Mucosa of rectum (tissue), 2 donors: ENCODE measurements around the gene LRRC46.

Experiments
- H3K27ac ChIP-seq, 2 donors: one replicate each; pipeline ENCODE4 v1.7.0; 2013; ENCODE audit warnings: inconsistent platforms in 2 of 2, low read depth in 2 of 2, low read length in 2 of 2
- H3K27me3 ChIP-seq, 2 donors: one replicate each; pipeline ENCODE4 v1.7.0; 2013; ENCODE audit warnings: low read length in 2 of 2; ENCODE audit not compliant: control insufficient read depth in 2 of 2, insufficient read depth in 2 of 2
- H3K36me3 ChIP-seq, 2 donors: one replicate each; pipeline ENCODE4 v1.7.0; 2013; ENCODE audit warnings: low read length in 2 of 2; ENCODE audit not compliant: control insufficient read depth in 2 of 2, insufficient read depth in 2 of 2
- H3K4me1 ChIP-seq, 2 donors: one replicate each; pipeline ENCODE4 v1.7.0; 2013; ENCODE audit warnings: low read length in 2 of 2, mild to moderate bottlenecking in 1 of 2; ENCODE audit not compliant: control insufficient read depth in 2 of 2, insufficient read depth in 2 of 2
- H3K4me3 ChIP-seq, 2 donors: one replicate each; pipeline ENCODE4 v1.7.0; 2013; ENCODE audit warnings: low read length in 2 of 2
- H3K9ac ChIP-seq, 2 donors: one replicate each; pipeline ENCODE4 v1.7.0; 2013; ENCODE audit warnings: low read length in 2 of 2, low read depth in 1 of 2, mild to moderate bottlenecking in 1 of 2
- H3K9me3 ChIP-seq, 2 donors: one replicate each; pipeline ENCODE4 v1.7.0; 2013; ENCODE audit warnings: low read length in 2 of 2; ENCODE audit not compliant: control insufficient read depth in 2 of 2
- donor health status: healthy.
- donor health status: Normal muscosa, but diverticular disease.

Gene LRRC46

GRCh38 chr17:47864791-47865216 is 33.3 kb downstream of the LRRC46 start:
- H3K27me3 ChIP-seq, result peaks cover 0 to 2% of the 10 kb centered on the region in 2 donors
- H3K9ac ChIP-seq, result no peak overlapping the region
- H3K36me3 ChIP-seq, result no peaks in the 10 kb centered on the region
- no peak overlapping the region for H3K4me3 ChIP-seq
- H3K9me3 ChIP-seq, result no peaks in the 10 kb centered on the region
- peaks cover 3 to 4% of the 10 kb centered on the region in 2 donors for H3K4me1 ChIP-seq
- H3K27ac ChIP-seq, result no peak overlapping the region

- peaks cover 3 to 4% of the 10 kb centered on the region in 2 donors for H3K4me1 ChIP-seq
- peaks cover 0 to 4% of the 10 kb centered on the region in 2 donors for H3K27me3 ChIP-seq
- no peak overlapping the region for H3K9ac ChIP-seq
- no peak overlapping the region for H3K4me3 ChIP-seq
- H3K27ac ChIP-seq, result no peak overlapping the region
- H3K36me3 ChIP-seq, result no peaks in the 10 kb centered on the region
- H3K9me3 ChIP-seq, result no peaks in the 10 kb centered on the region
These were observed 35.5 kb downstream of the LRRC46 start for GRCh38 chr17:47866941-47867340.

GRCh38 chr17:47867813-47868533 is 36.5 kb downstream of the LRRC46 start:
- no peaks in the 10 kb centered on the region for H3K36me3 ChIP-seq
- no peak overlapping the region for H3K4me3 ChIP-seq
- no peak overlapping the region for H3K27ac ChIP-seq
- H3K9me3 ChIP-seq, result no peaks in the 10 kb centered on the region
- peaks cover 0 to 4% of the 10 kb centered on the region in 2 donors for H3K27me3 ChIP-seq
- H3K4me1 ChIP-seq, result peaks cover 3 to 4% of the 10 kb centered on the region in 2 donors
- no peak overlapping the region for H3K9ac ChIP-seq

GRCh38 chr17:47869114-47869513 is 37.6 kb downstream of the LRRC46 start:
- H3K4me1 ChIP-seq, result peaks cover 3 to 4% of the 10 kb centered on the region in 2 donors
- no peak overlapping the region for H3K9ac ChIP-seq
- no peak overlapping the region for H3K27ac ChIP-seq
- no peaks in the 10 kb centered on the region for H3K36me3 ChIP-seq
- peaks cover 0 to 8% of the 10 kb centered on the region in 2 donors for H3K27me3 ChIP-seq
- H3K9me3 ChIP-seq, result no peaks in the 10 kb centered on the region
- H3K4me3 ChIP-seq, result no peak overlapping the region

DNA sequence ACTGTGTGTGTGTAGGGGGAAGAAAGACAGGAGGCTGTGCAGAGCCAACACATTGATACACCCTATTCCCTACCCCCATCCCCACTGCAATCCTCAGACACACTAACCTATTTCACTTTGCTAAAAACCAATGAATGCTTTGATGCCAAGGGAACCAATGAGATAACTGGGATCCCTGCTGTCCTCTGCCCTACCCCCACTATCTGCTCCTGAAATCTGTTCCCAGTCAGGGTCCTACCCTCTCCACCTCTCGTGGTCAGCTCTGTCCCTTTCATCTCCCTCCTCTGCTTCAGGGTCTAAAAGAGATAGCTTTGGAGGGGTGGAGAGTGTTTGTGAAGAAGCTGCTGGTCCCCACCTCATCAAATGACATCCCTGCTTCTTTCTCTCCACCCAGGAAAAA is 38.6 kb downstream of the LRRC46 start:
- Histone ChIP-seq H3K27me3 (peaks cover 0 to 8% of the 10 kb centered on the region in 2 donors), H3K9ac (no peak overlapping the region), H3K4me1 (no peaks in the 10 kb centered on the region)

DNA sequence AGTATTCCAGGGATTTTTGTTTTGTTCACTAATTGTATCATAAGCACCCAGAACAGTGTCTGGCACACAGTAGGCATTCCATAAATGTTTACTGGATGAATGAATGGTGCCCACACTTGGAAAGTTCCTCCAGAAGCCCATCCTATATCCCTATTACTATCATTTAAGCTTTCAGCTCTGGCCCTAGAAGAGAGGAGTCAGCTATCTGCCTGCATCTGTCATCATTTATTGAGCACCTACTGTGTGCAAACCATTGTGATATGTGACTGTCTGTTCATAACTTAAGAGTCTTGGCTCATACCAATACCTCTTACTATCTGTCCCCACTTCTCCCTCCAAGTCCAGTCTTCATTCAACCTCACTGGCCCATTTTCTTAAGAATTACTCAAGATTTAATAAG is 39.6 kb downstream of the LRRC46 start:
- Histone ChIP-seq H3K4me3 (no peak overlapping the region), H3K27ac (no peak overlapping the region), H3K4me1 (no peaks in the 10 kb centered on the region), H3K9ac (no peak overlapping the region), H3K36me3 (no peaks in the 10 kb centered on the region), H3K9me3 (no peaks in the 10 kb centered on the region), H3K27me3 (peaks cover 0 to 8% of the 10 kb centered on the region in 2 donors)

More for the DNA sequence above, 38.6 kb downstream of the LRRC46 start:
- Histone ChIP-seq H3K36me3 (no peaks in the 10 kb centered on the region), H3K4me3 (no peak overlapping the region), H3K9me3 (no peaks in the 10 kb centered on the region), H3K27ac (no peak overlapping the region)

DNA sequence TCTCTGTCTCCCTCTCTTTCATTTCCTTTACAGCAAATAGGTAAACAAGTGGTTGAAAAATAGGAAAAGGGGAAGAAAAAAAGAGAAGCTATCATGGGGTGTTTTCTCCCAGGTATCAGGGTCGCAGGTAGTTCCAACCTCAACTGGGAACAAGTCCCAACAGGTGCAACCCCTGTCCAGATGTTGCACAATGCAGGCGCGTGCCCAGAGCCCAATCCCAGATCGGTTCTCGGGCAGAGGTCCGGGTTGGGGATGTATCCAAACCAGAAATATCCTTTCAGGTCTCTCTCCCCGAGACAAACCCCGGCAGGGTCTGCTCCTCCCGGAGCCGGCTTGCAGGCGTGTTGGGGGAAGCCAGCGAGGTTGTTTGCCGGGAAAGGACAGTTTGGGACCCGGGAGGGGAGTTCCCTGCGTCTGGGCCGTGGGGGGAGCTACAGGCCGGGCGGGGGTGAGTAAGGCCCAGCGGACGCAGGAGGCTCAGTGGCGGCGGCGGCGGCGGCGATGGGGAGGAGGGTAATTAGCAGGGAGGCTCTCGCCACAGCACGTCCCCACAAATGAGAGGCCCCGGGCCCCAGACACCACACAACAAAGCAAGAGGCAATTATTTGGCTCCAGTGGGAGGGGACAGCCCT is 40.7 kb downstream of the LRRC46 start:
- Histone ChIP-seq H3K9me3 (no peaks in the 10 kb centered on the region), H3K4me3 (no peak overlapping the region), H3K4me1 (no peaks in the 10 kb centered on the region), H3K27me3 (peaks cover 0 to 8% of the 10 kb centered on the region in 2 donors), H3K9ac (no peak overlapping the region), H3K36me3 (no peaks in the 10 kb centered on the region), H3K27ac (no peak overlapping the region)

- H3K4me1 ChIP-seq, result no peaks in the 10 kb centered on the region
- H3K9ac ChIP-seq, result no peak overlapping the region
- peaks cover 0 to 8% of the 10 kb centered on the region in 2 donors for H3K27me3 ChIP-seq
- no peaks in the 10 kb centered on the region for H3K9me3 ChIP-seq
- no peak overlapping the region for H3K27ac ChIP-seq
- H3K4me3 ChIP-seq, result no peak overlapping the region
- H3K36me3 ChIP-seq, result no peaks in the 10 kb centered on the region
These were observed 41.2 kb downstream of the LRRC46 start for GRCh38 chr17:47872651-47873161.

DNA sequence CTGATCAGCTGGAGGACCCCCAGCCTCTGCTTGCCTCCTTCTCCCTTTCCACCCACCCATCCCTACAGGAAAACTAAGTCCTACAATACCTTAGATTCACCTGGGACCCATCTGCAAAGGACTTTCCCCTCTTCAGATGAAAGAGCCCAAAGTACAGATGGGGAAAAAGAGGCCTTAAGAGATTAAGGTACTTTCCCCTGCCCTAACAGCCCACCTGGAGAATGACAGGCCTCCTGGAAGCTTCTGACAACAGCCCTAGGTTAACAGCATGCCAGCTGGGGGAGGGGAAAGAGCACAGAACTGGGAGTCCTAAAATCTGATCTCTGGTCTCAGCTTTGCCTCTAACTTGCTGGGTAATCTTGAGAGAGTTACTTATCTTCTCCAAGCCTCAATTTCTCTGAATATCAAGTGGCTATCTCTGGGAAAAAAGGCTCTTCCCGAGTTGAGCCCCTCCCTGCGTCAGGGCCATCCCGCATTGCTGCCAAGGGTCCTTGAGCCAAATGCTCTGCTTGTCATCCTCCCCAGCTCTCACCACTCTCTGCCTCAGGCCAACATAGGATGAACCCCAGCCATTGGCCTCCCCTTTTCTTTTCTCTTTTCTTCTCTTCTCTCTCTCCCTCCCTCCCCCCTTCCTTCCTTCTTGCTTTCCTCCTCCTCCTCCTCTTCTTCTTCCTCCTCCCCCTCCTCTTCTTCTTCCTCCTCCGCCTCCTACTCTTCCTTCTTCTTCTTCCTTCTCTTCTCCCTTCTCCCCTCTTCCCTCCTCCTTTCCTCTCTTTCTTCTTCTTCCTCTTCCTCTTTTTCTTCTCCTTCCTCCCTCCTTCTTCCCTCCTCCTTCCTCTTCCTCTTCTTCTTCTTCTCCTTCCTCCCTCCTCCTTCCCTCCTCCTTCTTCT is 42.0 kb downstream of the LRRC46 start:
- Histone ChIP-seq H3K9me3 (no peaks in the 10 kb centered on the region), H3K4me1 (no peaks in the 10 kb centered on the region), H3K36me3 (no peaks in the 10 kb centered on the region), H3K27me3 (peaks cover 0 to 8% of the 10 kb centered on the region in 2 donors), H3K9ac (no peak overlapping the region), H3K4me3 (no peak overlapping the region), H3K27ac (no peak overlapping the region)
